GM19023 (cell line): ENCODE measurements around the gene STPG2.

Experiments
- ATAC-seq: cut with Tn5 transposase; IDR thresholded peaks from one replicate; pipeline ENCODE4 v1.9.1; 2021; ENCODE audit warnings: mild to moderate bottlenecking, moderate library complexity; ENCODE audit not compliant: unreplicated experiment

STPG2 gene

DNA sequence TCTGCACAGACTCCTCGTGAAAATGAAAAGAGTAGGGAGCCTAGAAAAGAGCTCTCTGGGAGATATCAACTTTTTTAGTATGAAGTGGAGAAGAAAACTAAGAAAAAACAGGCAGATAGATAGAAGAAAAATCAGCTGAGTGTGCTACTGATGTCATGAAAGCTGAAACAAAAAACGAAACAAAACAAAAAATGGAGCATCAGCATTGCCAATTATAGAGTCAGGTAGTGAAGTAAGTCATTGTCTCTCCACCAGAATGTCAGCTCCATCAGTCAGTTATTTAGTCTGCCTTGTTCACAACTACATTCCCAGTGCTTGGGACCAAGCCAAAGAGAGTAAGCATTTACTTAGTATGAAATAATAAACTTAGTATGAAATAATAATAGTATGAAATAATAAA, 595.1 kb downstream of the STPG2 start:
- no peak for ATAC-seq

DNA sequence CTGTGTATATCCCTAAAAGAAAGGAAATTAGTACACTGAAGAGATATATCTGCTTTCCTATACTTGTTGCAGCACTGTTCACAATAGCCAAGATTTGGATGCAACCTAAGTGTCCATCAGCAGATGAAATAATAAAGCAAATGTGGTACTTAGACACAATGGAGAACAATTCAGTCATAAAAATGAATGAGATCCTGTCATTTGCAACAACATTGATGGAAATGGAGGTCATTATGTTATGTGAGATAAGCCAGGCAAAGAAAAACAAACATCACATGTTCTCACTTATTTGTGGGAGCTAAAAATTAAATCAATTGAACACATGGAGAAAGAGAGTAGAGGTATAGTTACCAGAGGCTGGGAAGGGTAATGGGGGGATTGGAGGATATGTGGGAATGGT, 611.9 kb downstream of the STPG2 start:
- ATAC-seq = no peak

DNA sequence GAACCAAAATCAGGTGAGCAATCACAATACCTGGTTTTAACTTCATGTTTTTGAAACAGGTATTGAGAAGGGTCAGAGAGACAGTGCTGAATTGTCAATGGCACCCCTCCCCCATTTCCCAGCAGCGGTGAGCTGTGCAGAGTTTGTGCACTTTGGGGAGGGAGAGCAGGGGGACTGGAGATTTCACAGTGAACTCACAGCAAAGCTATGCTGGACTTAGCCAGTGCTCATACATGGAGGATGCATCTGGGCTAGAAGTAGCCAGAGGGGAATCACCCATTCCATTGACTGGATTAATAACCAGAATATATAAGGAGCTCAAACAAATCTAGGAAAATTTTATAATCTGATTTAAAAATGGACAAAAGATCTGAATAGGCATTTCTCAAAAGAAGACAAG, 612.6 kb downstream of the STPG2 start:
- ATAC-seq = no peak

DNA sequence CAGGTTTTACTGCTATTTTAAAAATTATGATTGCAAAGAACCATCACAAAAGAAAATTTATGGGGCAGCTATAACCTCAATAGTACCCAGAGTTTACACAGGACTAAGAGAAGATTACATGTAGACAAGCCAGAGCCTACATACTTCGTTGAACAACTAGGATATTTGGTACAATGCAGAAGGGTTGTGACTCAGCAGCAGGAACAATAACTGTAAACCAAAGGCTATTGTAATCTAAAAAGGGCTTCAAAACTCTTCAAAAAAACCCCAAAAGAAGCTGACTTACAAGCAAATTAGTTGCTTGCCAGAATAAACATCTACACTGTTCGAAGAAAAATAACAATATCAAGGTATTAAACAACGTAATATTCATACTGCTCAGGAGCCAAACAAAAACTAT, 618.0 kb downstream of the STPG2 start:
- ATAC-seq = no peak

DNA sequence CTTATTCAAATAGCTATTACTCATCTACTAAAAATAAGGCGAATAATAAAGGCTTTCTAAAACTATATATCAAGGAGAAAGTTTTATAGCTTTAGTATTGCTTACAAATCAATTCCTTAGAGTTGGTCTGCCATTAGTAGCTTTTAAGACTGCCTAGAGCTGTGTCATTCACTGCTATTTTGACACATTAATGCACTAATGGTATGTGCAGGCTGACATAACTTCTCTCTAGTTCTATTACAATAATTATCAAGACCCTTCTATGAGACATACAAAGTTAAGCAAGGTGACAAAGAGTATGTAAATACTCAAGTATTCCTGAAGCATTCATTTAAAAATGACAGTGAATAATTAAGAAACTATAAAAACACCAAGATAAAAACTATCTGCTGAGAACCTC, 625.3 kb downstream of the STPG2 start:
- no peak for ATAC-seq

DNA sequence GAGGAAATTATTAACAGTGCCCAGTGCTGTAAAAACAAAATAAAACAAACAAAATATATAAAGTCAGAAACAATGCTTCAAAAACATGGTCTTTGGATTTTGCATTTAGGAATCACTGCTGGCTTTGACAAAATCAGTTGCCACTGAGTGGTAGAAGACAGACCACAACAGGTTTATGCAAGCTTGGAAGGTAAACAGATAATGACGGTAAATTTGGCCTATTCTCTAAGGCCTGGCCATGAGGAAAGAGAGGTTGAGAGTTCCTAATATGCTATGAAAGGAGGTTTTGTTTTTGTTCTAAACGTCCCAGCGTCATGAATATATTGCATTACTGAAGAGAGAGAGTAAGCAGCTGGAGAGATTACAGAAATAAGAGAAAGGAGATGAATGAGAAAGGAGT, 629.4 kb downstream of the STPG2 start:
- ATAC-seq = no peak
